ENCODE data around the gene ZNF609. TPM values are rescaled to one million over a fixed set of nuclear protein-coding genes. Genes with fewer than 3 reads are reported as not detected.

ZNF609 gene
- polyA plus RNA-seq, 1 donor from 2014 or later, result 11.8 TPM

- Histone ChIP-seq H3K79me2 (replicated peaks; ENCODE audit: insufficient read depth, low read length) (peaks cover 54% of the 10 kb centered on the region), H4K20me1 (ENCODE audit: insufficient read depth) (no peaks in the 10 kb centered on the region), H3K4me2 (ENCODE audit: low read length) (peak overlapping the region; percentile 11), H3K9me3 (ENCODE audit: low read length) (no peaks in the 10 kb centered on the region), H3F3A (ENCODE audit: insufficient read depth, low read length, poor library complexity, severe bottlenecking) (peaks cover 6% of the 10 kb centered on the region), H3K36me3 (ENCODE audit: insufficient read depth, low read length) (no peaks in the 10 kb centered on the region), H3K27ac (ENCODE audit: low read length) (peak overlapping the region; percentile 68), H3K9me2 (ENCODE audit: insufficient read depth, low read length) (no peaks in the 10 kb centered on the region), H3K9ac (ENCODE audit: low read length) (peak overlapping the region; percentile 36), H3K4me3 (ENCODE audit: low read length) (peak overlapping the region; percentile 37), H2AFZ (ENCODE audit: low read depth, low read length) (no peak overlapping the region), H3K27me3 (ENCODE audit: insufficient read depth, low read depth, low read length) (no peaks in the 10 kb centered on the region)
- TF ChIP-seq RAD21 (conservative IDR thresholded peaks at IDR 0.05) (no peak), REST (IDR thresholded peaks at IDR 0.05; ENCODE audit: borderline replicate concordance) (no peak), POLR2AphosphoS5 (IDR thresholded peaks at IDR 0.05) (no peak), TAF1 (IDR thresholded peaks at IDR 0.05; ENCODE audit: low read depth) (no peak), MXI1 (conservative IDR thresholded peaks at IDR 0.05; ENCODE audit: poor library complexity, severe bottlenecking) (no peak), CTCF (IDR thresholded peaks at IDR 0.05; ENCODE audit: poor library complexity, severe bottlenecking) (no peak), EZH2 (IDR thresholded peaks at IDR 0.05; ENCODE audit: borderline replicate concordance, insufficient read depth, low read length, poor library complexity, severe bottlenecking) (no peak), SMC3 (conservative IDR thresholded peaks at IDR 0.05; ENCODE audit: poor library complexity) (no peak), EP300 (conservative IDR thresholded peaks at IDR 0.05; ENCODE audit: poor library complexity, severe bottlenecking) (no peak)
Measured at GRCh38 chr15:64507845-64508244, 47.5 kb downstream of the ZNF609 start.

GRCh38 chr15:64513823-64514222 is 53.4 kb downstream of the ZNF609 start:
- TF ChIP-seq POLR2AphosphoS5 (IDR thresholded peaks at IDR 0.05) (no peak), TAF1 (IDR thresholded peaks at IDR 0.05; ENCODE audit: low read depth) (no peak), MXI1 (conservative IDR thresholded peaks at IDR 0.05; ENCODE audit: poor library complexity, severe bottlenecking) (no peak), CTCF (IDR thresholded peaks at IDR 0.05; ENCODE audit: poor library complexity, severe bottlenecking) (no peak), REST (IDR thresholded peaks at IDR 0.05; ENCODE audit: borderline replicate concordance) (no peak), RAD21 (conservative IDR thresholded peaks at IDR 0.05) (no peak), EP300 (conservative IDR thresholded peaks at IDR 0.05; ENCODE audit: poor library complexity, severe bottlenecking) (no peak), EZH2 (IDR thresholded peaks at IDR 0.05; ENCODE audit: borderline replicate concordance, insufficient read depth, low read length, poor library complexity, severe bottlenecking) (no peak), SMC3 (conservative IDR thresholded peaks at IDR 0.05; ENCODE audit: poor library complexity) (no peak)
- no peaks in the 10 kb centered on the region for H3K9me2 ChIP-seq (ENCODE audit: insufficient read depth, low read length)
- H3K79me2 ChIP-seq (replicated peaks; ENCODE audit: insufficient read depth, low read length), result peaks cover 85% of the 10 kb centered on the region
- H2AFZ ChIP-seq (ENCODE audit: low read depth, low read length), result no peak overlapping the region
- H3K9ac ChIP-seq (ENCODE audit: low read length), result no peak overlapping the region
- no peak overlapping the region for H3K27ac ChIP-seq (ENCODE audit: low read length)
- H3K4me2 ChIP-seq (ENCODE audit: low read length), result no peak overlapping the region
- no peaks in the 10 kb centered on the region for H3F3A ChIP-seq (ENCODE audit: insufficient read depth, low read length, poor library complexity, severe bottlenecking)
- H3K9me3 ChIP-seq (ENCODE audit: low read length), result no peaks in the 10 kb centered on the region
- H3K4me3 ChIP-seq (ENCODE audit: low read length), result no peak overlapping the region
- no peaks in the 10 kb centered on the region for H3K27me3 ChIP-seq (ENCODE audit: insufficient read depth, low read depth, low read length)
- H4K20me1 ChIP-seq (ENCODE audit: insufficient read depth), result no peaks in the 10 kb centered on the region
- no peaks in the 10 kb centered on the region for H3K36me3 ChIP-seq (ENCODE audit: insufficient read depth, low read length)

All from neural cell (in vitro differentiated cells).